GM13976 (cell line): ENCODE measurements around the gene ROGDI.

Experiments
- DNase-seq: peaks from one replicate; pipeline ENCODE4 v3.0.0; 2012; ENCODE audit warnings: low spot score
- in situ Hi-C: fragments of 300-500 bp; cut with MboI; formaldehyde crosslinking; loops from one replicate; pipeline ENCODE4 v1.12.0; 2022; ENCODE audit warnings: low sequenced_read_pairs, mixed read lengths, inconsistent platforms; ENCODE audit not compliant: unreplicated experiment
- TF ChIP-seq, protein P1 (sequence below): IDR thresholded peaks from 2 replicates; pipeline ENCODE4 v1.5.1; 2012; ENCODE audit warnings: borderline replicate concordance, mild to moderate bottlenecking; ENCODE audit not compliant: insufficient read depth; ENCODE audit errors: extremely low read depth, missing control alignments, control extremely low read depth

ROGDI gene

DNA sequence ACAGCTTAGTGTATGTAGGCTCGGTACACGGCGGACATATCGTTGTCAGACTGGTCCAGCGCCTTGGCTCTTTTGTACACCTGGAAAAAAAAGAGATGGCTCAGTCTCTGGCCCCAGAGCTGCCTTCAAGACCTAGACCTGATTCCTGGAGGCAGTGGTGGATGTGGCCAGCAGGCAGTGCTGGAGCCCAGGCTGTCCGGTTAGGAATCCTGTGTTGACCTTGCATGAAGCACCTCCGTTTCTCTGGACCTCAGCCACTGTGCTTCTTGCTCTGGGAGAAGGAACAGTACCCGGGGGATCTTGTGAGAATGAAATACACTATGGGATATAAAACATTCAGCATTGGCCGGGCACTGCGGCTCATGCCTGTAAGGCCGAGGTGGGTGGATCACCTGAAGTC is 2.8 kb upstream of the ROGDI start:
- TF ChIP-seq, protein P1, sequence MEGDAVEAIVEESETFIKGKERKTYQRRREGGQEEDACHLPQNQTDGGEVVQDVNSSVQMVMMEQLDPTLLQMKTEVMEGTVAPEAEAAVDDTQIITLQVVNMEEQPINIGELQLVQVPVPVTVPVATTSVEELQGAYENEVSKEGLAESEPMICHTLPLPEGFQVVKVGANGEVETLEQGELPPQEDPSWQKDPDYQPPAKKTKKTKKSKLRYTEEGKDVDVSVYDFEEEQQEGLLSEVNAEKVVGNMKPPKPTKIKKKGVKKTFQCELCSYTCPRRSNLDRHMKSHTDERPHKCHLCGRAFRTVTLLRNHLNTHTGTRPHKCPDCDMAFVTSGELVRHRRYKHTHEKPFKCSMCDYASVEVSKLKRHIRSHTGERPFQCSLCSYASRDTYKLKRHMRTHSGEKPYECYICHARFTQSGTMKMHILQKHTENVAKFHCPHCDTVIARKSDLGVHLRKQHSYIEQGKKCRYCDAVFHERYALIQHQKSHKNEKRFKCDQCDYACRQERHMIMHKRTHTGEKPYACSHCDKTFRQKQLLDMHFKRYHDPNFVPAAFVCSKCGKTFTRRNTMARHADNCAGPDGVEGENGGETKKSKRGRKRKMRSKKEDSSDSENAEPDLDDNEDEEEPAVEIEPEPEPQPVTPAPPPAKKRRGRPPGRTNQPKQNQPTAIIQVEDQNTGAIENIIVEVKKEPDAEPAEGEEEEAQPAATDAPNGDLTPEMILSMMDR = no peak
- DNase-seq = no peak
- in situ Hi-C loops = no loop called here

DNA sequence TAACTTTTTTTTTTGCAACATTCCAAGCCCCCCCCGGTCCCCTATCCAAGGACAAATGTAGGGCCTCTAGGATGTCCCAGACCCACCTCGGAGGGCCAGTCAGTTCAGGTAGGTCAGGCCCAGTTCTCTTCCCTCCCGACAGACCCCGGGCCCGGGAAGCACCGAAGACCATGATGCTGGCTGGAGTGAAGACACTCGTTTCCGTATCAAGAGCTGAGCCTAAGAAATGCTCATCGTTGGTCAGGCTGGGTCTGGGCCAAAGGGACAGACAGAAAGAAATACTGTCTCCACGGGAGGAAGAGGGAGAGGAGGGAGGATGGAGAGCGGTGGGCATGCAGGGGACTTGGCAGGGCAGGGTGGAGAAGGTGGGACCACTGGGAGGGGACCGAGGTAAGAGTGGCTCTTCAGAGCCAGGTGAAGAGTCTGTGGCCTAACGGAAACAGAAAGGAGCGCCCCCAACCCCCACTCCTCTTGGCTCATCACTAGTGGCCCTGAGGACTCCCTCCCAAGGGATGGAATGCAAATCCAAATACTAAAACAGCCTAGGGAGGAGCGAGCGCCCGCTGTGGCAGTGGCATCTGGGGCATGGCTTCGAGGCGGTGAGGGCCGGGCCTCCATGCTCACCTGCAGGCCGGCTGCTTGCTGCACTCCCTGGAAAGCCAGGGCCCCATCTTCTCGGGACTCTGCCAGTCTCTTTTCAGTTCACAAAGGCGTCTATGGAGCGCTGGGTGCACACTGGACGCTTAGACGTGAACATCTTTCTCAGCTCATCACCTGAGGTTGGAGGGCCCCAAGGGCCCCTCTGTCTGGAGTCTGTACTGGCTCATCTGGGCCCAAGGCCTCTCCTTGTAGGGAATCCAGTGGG is 1.7 kb upstream of the ROGDI start:
- TF ChIP-seq, protein P1 = no peak
- in situ Hi-C loops = no loop called here
- DNase-seq = no peak

DNA sequence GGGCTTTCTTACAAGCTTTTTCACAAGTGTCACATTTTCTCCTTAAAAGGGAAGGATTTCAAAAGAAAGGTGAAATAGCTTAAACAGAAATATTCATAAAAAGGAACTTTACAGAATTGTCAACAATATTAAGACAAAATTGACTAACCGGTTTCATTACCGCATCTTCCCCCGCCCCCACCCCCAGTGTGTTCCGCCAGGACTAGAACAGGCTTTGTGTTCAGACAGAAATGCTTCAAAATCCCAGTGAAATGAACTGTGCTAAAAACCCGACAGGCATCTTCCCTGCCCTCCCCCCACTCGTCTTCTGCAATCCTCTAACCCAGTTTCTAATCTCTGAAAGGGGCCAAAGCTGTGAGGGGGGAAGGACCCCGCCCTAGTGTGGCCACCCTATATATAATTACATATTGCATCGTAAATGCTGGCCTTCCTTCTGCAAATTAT is 990 bp upstream of the ROGDI start:
- in situ Hi-C loops = no loop called here
- no peak for DNase-seq
- TF ChIP-seq, protein P1 = no peak

DNA sequence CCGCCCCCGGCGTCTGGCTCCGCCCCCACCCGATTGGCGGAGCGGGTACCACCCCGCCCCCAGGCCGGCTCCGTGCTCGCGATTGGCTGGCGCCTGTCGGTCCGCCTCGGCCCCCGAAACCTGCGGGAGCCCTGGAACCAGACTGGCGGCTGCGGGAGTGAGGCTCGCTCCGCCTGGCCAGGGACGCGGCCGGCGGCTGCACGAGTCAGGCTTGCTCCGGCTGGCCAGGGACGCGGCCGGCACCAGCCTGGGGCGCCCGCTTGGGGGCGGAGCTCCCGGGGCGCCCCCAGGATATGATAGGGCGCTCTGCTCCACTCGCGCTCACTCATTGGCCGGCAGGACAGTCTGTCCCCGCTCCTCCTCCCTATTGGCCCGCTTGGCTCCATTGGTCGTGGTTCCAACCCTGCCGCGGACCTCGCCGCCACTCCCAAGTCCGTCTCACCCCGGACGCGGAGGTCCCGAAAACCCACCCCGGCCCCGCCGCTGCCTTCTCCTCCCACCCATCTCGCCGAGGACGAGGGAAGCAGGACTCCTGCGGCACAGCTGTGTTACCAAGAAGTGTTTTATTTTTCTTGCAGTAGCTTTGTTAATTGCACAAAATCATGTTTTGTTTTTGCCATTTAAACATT is 340 bp upstream of the ROGDI start:
- TF ChIP-seq, protein P1 = no peak
- in situ Hi-C loops = no loop called here
- peak; percentile 98 for DNase-seq

DNA sequence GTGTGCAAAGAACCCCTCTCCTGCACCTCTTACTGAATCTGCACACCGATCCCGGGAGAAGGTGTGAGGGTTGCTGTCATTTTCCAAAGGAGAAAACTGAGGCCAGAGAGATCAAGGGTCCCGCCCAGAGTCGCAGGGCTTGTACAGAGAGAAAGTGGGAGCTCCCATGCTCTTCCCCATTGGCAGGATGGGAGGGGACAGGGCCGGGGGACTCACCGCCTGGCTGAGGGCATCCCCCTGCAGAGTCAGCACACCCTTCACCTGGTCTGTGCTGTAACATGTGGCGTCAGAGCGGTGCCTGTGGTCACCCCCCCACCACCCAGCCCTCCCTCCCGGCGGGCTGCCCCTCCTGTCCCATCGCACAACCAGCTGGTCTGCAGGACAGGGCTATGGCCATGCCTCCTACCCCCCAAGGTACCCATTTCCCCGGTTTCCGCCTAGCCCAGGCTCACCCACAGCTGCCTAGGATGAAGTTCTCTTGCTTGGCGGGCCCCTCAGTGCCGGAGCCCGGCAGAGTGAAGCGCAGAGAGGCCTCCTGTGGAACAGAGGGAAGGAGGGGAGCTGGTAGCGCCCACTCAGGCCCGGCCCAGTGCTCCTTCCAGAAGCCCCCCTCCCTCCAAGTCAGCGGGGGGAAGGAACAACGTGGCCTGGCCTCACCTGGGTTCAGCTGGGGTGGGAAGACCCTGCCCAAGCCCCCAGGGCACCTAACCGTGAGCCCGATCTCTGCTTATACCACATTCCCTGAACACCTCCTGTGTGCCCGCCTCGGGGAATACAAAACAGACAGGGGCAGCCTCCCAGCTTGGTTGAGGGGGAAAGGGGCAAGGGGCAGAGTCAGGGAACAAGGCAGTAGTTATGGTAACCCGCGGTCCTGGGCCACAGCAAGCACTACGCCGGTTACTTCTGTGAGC is 1.1 kb downstream of the ROGDI start:
- in situ Hi-C loops = no loop called here
- TF ChIP-seq, protein P1 = no peak
- DNase-seq = no peak
